Keratinocyte (primary cell): ENCODE measurements around the gene TAS2R16.

Experiments used
- EZH2 ChIP-seq: IDR thresholded peaks from one replicate; pipeline ENCODE4 v1.6.1; 2012; ENCODE audit warnings: inconsistent platforms, mild to moderate bottlenecking, low read length, moderate library complexity
- TF ChIP-seq, protein P1 (sequence below), 3 experiments: IDR thresholded peaks in 1 of 3; conservative IDR thresholded peaks in 1 of 3; optimal IDR thresholded peaks in 1 of 3; 2 replicates in 2 of 3; 3 replicates in 1 of 3; pipeline versions ENCODE3 to v1.5.1; 2011; ENCODE audit warnings: low read length in 3 of 3, mild to moderate bottlenecking in 3 of 3, moderate library complexity in 2 of 3, control low read depth in 1 of 3, inconsistent platforms in 1 of 3; ENCODE audit not compliant: insufficient read depth in 2 of 3; ENCODE audit errors: extremely low read depth in 1 of 3

- TF ChIP-seq, protein P1, sequence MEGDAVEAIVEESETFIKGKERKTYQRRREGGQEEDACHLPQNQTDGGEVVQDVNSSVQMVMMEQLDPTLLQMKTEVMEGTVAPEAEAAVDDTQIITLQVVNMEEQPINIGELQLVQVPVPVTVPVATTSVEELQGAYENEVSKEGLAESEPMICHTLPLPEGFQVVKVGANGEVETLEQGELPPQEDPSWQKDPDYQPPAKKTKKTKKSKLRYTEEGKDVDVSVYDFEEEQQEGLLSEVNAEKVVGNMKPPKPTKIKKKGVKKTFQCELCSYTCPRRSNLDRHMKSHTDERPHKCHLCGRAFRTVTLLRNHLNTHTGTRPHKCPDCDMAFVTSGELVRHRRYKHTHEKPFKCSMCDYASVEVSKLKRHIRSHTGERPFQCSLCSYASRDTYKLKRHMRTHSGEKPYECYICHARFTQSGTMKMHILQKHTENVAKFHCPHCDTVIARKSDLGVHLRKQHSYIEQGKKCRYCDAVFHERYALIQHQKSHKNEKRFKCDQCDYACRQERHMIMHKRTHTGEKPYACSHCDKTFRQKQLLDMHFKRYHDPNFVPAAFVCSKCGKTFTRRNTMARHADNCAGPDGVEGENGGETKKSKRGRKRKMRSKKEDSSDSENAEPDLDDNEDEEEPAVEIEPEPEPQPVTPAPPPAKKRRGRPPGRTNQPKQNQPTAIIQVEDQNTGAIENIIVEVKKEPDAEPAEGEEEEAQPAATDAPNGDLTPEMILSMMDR (optimal IDR thresholded peaks at IDR 0.05 in 1 of 3, IDR thresholded peaks at IDR 0.05 in 1 of 3, conservative IDR thresholded peaks at IDR 0.05 in 1 of 3; ENCODE audit: extremely low read depth in 1 of 3, insufficient read depth in 2 of 3, low read length in 3 of 3), result no peak
- no peak for TF ChIP-seq EZH2
Measured at GRCh38 chr7:122951006-122951405, 44.5 kb downstream of the TAS2R16 start.
